Right lobe of liver (tissue), 4 donors: ENCODE results near the gene ATXN1.

Source experiments
- CTCF ChIP-seq, 4 donors: fragments of 200-600 bp in 3 of 4; fragments of 450-650 bp in 1 of 4; IDR thresholded peaks; one replicate each; pipeline versions ENCODE4 v1.5.1 to v1.8.0; 2016 to 2022; ENCODE audit warnings: antibody characterized with exemption in 4 of 4, mild to moderate bottlenecking in 2 of 4
- POLR2A ChIP-seq: fragments of 450-650 bp; IDR thresholded peaks from one replicate; pipeline ENCODE4 v1.6.1; 2017; ENCODE audit warnings: antibody characterized with exemption, mild to moderate bottlenecking
- donor health status: DM: no; HTN: no; CAD: no.
- donor health status: DM: no; HTN: no; CAD: no.
- donor health status: DM: no; HTN: yes; CAD: no.

- TF ChIP-seq CTCF (IDR thresholded peaks at IDR 0.05) (no peak), POLR2A (no peak)
Observed at GRCh38 chr6:16737925-16738324, 23.3 kb downstream of the ATXN1 start.
